Measurements from ENCODE around the gene ARSG. TPM values are rescaled to one million over a fixed set of nuclear protein-coding genes. Genes with fewer than 3 reads are reported as not detected.

ARSG gene
- total RNA-seq, 2 donors from 2014 or later: 0.70 to 2.3 TPM

Small RNA genes within 50 kb of the gene (microRNA-seq; reads per million reads assigned to microRNA genes)
- gene MIR635: 0 reads per million in 2 donors

Other genes starting within 250 kb of the ARSG start
- gene AMZ2, start 43.5 kb upstream of the ARSG start, total RNA-seq: 10 to 100 TPM; 24.2 to 38.3 TPM
- gene SLC16A6, start 368 bp upstream of the ARSG start, total RNA-seq: under 1 TPM; 0.20 to 0.49 TPM
- gene WIPI1, start 166.0 kb downstream of the ARSG start, total RNA-seq: 10 to 100 TPM; 78.3 to 95.3 TPM
- 100 to 1,000 TPM; 146 to 159 TPM for gene PRKAR1A, start 220.9 kb downstream of the ARSG start, total RNA-seq

Data from left colon (tissue), 2 donors.